Measurements from ENCODE around the gene LDLRAP1. TPM values are rescaled to one million over a fixed set of nuclear protein-coding genes. Genes with fewer than 3 reads are reported as not detected.

LDLRAP1 gene
- total RNA-seq, 4 donors from 2014 or later: 28.0 to 50.5 (median 40.7) TPM

DNA sequence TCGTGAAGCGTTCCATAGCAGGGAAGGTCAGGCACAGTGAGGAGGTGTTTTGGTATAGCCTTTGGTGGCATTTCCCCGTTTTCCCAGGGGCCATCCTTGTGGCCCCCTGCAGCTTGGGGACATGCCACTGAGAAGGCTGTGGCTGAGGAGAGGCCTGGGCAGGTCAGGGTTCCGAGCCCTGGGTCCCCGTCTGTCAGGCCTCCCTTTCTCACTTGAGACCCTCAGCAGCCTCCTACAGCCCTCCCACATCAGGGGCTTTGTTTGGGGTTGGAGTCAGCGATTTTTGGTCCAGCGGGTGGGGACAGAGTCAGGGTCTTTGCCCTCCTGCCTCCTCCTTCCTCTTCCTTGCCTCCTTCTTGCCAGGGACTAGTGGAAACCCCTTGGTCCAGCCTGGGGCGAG is 22.2 kb downstream of the LDLRAP1 start:
- TF ChIP-seq EP300 (IDR thresholded peaks at IDR 0.05) (no peak), POLR2A (IDR thresholded peaks at IDR 0.05) (no peak), CTCF (IDR thresholded peaks at IDR 0.05) (no peak), POLR2AphosphoS5 (IDR thresholded peaks at IDR 0.05) (no peak)
- no peaks in the 10 kb centered on the region for H3K9me3 ChIP-seq
- H3K4me1 ChIP-seq: peaks cover 60% of the 10 kb centered on the region
- H3K36me3 ChIP-seq: peaks cover 33% of the 10 kb centered on the region
- H3K4me3 ChIP-seq: no peak overlapping the region
- H3K27me3 ChIP-seq: no peaks in the 10 kb centered on the region
- DNase-seq (ENCODE audit: low spot score in 2 of 2): no peak
- 94% methylated on average over 8 of the region's 8 CpGs for WGBS
- no peak overlapping the region for H3K27ac ChIP-seq

DNA sequence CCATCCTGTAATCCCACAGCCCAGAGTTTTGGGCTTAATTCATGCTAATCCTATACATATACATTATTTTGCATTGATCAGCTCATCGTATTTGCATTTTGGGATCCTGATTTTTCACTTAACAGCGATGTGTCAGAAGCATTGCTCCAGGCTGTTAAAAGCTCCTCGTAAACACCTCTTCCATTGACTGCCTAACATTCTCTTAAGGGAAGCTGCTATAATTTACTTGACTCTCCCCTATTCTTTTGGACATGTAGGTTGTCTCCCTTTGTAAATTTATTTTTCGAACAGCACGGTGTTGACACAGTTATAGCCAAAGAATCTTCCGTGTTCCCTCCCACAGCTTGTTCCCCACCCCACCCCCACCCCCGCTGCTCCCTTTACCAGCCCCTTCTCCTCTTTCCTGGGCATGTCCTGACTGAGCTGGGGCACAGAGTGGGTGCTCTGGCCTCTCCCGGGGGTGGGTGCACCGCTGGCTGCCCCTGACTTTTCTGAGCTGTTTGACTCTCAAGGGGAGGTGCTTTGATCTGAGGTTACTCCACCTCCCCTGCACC is 22.8 kb downstream of the LDLRAP1 start:
- peaks cover 33% of the 10 kb centered on the region for H3K36me3 ChIP-seq
- H3K27ac ChIP-seq: peak overlapping the region; percentile 77
- no peak for DNase-seq (ENCODE audit: low spot score in 2 of 2)
- H3K27me3 ChIP-seq: no peaks in the 10 kb centered on the region
- H3K4me1 ChIP-seq: peaks cover 53% of the 10 kb centered on the region
- TF ChIP-seq CTCF (IDR thresholded peaks at IDR 0.05) (no peak), EP300 (IDR thresholded peaks at IDR 0.05) (no peak), POLR2A (IDR thresholded peaks at IDR 0.05) (no peak), POLR2AphosphoS5 (IDR thresholded peaks at IDR 0.05) (no peak)
- no peak overlapping the region for H3K4me3 ChIP-seq
- H3K9me3 ChIP-seq: no peaks in the 10 kb centered on the region
- WGBS: 43% methylated on average over 9 of the region's 9 CpGs

DNA sequence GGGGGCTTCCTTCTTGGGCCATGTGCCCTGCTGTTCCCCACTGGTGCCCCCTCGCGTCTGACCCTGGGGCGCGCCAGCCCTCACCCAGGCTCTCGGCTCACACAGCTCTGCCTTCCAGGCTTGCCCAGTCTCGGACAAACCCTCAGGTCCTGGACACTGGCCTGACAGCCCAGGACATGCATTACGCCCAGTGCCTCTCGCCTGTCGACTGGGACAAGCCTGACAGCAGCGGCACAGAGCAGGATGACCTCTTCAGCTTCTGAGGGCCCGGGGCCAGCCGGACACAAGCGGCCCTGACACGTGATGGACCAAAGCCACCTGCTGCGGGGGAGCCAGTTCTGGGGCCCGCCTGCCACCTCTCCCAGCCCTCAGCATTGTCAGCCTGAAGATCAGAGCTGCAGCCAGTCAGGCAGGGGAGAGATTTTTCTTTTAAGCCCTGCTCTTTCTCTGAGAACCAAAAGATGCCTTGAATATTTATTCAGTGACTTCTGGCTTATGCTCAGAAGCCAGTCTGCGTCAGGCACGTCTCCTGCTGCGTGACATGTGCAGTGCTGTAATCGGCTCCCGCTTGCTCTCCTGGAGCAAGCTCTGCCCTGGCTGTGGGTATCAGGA is 23.4 kb downstream of the LDLRAP1 start:
- Histone ChIP-seq H3K27me3 (no peaks in the 10 kb centered on the region), H3K36me3 (peaks cover 33% of the 10 kb centered on the region), H3K9me3 (no peaks in the 10 kb centered on the region), H3K27ac (peak overlapping the region; percentile 77), H3K4me1 (peaks cover 47% of the 10 kb centered on the region), H3K4me3 (no peak overlapping the region)
- no peak for DNase-seq (ENCODE audit: low spot score in 2 of 2)
- TF ChIP-seq CTCF (IDR thresholded peaks at IDR 0.05): no peak
- TF ChIP-seq EP300 (IDR thresholded peaks at IDR 0.05): peak; percentile 6
- WGBS: 55% methylated on average over 11 of the region's 21 CpGs

- peak overlapping the region; percentile 77 for H3K27ac ChIP-seq
- peaks cover 33% of the 10 kb centered on the region for H3K36me3 ChIP-seq
- peaks cover 42% of the 10 kb centered on the region for H3K4me1 ChIP-seq
- H3K9me3 ChIP-seq: no peaks in the 10 kb centered on the region
- TF ChIP-seq POLR2AphosphoS5 (IDR thresholded peaks at IDR 0.05) (no peak), POLR2A (IDR thresholded peaks at IDR 0.05) (no peak), CTCF (IDR thresholded peaks at IDR 0.05) (no peak), EP300 (IDR thresholded peaks at IDR 0.05) (no peak)
- no peak overlapping the region for H3K4me3 ChIP-seq
- H3K27me3 ChIP-seq: no peaks in the 10 kb centered on the region
- WGBS: 56% methylated on average over 10 of the region's 10 CpGs
- DNase-seq (ENCODE audit: low spot score in 2 of 2): no peak
Measured at GRCh38 chr1:25567710-25568089, 24.3 kb downstream of the LDLRAP1 start.

DNA sequence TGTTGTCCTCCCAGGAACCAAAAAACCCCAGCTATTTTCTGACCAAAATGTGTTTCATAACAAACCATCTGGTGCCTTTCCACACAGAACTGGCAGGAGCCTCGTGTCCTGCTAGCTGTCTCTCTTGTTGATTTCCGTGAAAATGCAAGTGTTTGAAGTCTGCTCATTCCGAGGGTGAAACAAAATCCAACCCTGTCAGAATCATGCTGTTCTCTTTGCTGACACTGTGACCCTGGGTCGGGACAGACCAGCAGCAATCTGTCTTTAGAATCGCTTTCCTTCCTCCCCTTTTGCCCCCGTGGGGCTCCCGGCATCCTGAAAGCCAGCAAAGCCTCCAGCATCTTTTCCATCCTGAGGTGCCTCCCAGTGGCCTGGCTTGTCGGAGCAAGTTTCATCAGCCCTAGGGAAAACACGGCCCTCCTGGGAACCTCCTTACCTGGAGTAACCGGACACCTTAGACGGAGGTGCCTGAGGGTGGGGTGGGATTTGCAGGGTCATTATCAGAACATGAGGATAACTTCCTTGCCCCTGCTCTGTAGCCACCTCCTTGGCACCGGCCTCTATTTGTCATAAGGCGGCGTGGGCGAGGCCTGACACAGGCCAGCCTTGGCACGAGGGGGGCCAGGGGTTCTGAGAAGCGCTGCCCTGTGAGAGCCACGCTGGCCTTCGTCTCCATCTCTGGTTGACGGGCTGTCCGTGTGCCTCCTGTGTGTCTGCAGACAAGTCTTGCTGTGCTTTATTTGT is 24.9 kb downstream of the LDLRAP1 start:
- WGBS: 19% methylated on average over 12 of the region's 21 CpGs
- DNase-seq (ENCODE audit: low spot score in 2 of 2): peak in 1 of 2 donors; percentile 82
- Histone ChIP-seq H3K36me3 (peaks cover 27% of the 10 kb centered on the region), H3K27ac (peak overlapping the region; percentile 77), H3K27me3 (no peaks in the 10 kb centered on the region), H3K9me3 (no peaks in the 10 kb centered on the region), H3K4me1 (peaks cover 44% of the 10 kb centered on the region), H3K4me3 (no peak overlapping the region)
- TF ChIP-seq POLR2A (IDR thresholded peaks at IDR 0.05) (no peak), CTCF (IDR thresholded peaks at IDR 0.05) (no peak), POLR2AphosphoS5 (IDR thresholded peaks at IDR 0.05) (peak in 1 of 3 donors; percentile 19), EP300 (IDR thresholded peaks at IDR 0.05) (no peak)

All from suprapubic skin (tissue), 4 donors.